Thyroid gland (tissue), 4 donors: Measurements from ENCODE around the gene ARHGAP28. TPM values are rescaled to one million over a fixed set of nuclear protein-coding genes. Genes with fewer than 3 reads are reported as not detected.

Experiments used
- DNase-seq, 2 donors: peaks; one replicate each; pipeline ENCODE4 v3.0.0-alpha.2; 2019
- H3K27ac ChIP-seq, 3 donors: fragments of 200-600 bp; sonication (generic); 1 replicate in 2 of 3; 2 replicates in 1 of 3; pipeline ENCODE4 v1.5.1; 2016 to 2019; ENCODE audit warnings: mild to moderate bottlenecking in 1 of 3, moderate library complexity in 1 of 3
- H3K27me3 ChIP-seq: fragments of 200-600 bp; sonication (generic); one replicate; pipeline ENCODE4 v1.5.1; 2019
- H3K36me3 ChIP-seq, 2 donors: fragments of 200-600 bp; sonication (generic); one replicate each; pipeline ENCODE4 v1.5.1; 2016 to 2019
- H3K4me1 ChIP-seq, 2 donors: fragments of 200-600 bp; sonication (generic); one replicate each; pipeline ENCODE4 v1.5.1; 2017 to 2019
- H3K4me3 ChIP-seq, 3 donors: fragments of 200-600 bp; sonication (generic); replicated peaks in 1 of 3; 1 replicate in 2 of 3; 2 replicates in 1 of 3; pipeline ENCODE4 v1.5.1; 2016; ENCODE audit warnings: mild to moderate bottlenecking in 1 of 3
- H3K9me3 ChIP-seq: fragments of 200-600 bp; sonication (generic); one replicate; pipeline ENCODE4 v1.5.1; 2017
- CTCF ChIP-seq, 6 experiments: fragments of 200-600 bp in 3 of 6; fragments of 450-650 bp in 3 of 6; sonication (generic) in 3 of 6; IDR thresholded peaks; one replicate each; pipeline ENCODE4 v1.5.1; 2016 to 2019; ENCODE audit warnings: antibody characterized with exemption in 6 of 6, mild to moderate bottlenecking in 2 of 6, inconsistent platforms in 1 of 6, moderate library complexity in 1 of 6
- POLR2A ChIP-seq, 2 donors: fragments of 450-650 bp; IDR thresholded peaks; one replicate each; pipeline ENCODE4 v1.6.1; 2017; ENCODE audit warnings: antibody characterized with exemption in 2 of 2, mild to moderate bottlenecking in 2 of 2, moderate library complexity in 1 of 2
- WGBS, 2 donors: methylation state at CpG; one replicate each; pipeline ENCODE4 v1.1.5; 2017; 5-methylcytosine and 5-hydroxymethylcytosine counted together
- intact Hi-C: fragments of 100-400 bp; cut with DNase I; formaldehyde crosslinking; loops from one replicate; pipeline ENCODE4 v1.15.1; 2023
- total RNA-seq, 4 donors: library from RNA; depleted of rRNA; stranded (reverse); fragments of >200 nt; gene quantifications; one replicate each; pipeline ENCODE4 v1.2.3, GENCODE V29; 2016

The ARHGAP28 gene
- total RNA-seq, 4 donors from 2014 or later = 2.8 to 26.5 (median 9.1) TPM

DNA sequence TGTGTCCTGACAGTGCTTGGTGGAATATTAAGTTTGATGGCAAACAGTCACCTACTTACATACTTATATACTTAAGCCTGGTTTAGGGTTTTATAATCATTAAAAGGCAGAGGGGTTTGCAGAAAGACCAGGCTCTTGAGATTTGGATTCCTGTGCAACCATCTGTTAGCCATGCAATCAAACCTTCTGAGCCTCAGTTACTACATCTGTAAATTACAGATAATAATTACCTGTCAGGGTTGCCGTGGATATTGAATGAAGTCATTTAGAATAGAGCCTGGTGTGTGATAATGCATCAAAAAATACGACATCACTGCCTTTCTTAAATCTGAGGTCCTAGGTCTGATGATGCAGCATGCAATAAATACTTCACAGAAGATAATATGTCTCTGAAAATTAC is 152.9 kb downstream of the ARHGAP28 start:
- Histone ChIP-seq H3K9me3 (no peaks in the 10 kb centered on the region), H3K4me3 (no peak overlapping the region), H3K27ac (no peak overlapping the region), H3K4me1 (no peaks in the 10 kb centered on the region), H3K27me3 (no peaks in the 10 kb centered on the region), H3K36me3 (no peaks in the 10 kb centered on the region)
- no peak for TF ChIP-seq POLR2A (IDR thresholded peaks at IDR 0.05)
- no peak for TF ChIP-seq CTCF (IDR thresholded peaks at IDR 0.05)
- intact Hi-C loops = loop anchor here (10.0 kb wide), 1 partner anchor 158 kb away; the partner anchor contains the start of gene ARHGAP28
- DNase-seq = no peak
- whole genome bisulfite sequencing, 2 donors = 91 to 98% methylated on average over 2 of the region's 2 CpGs

- peak in 1 of 2 donors; percentile 14 for DNase-seq
- Histone ChIP-seq H3K4me3 (no peak overlapping the region), H3K27ac (no peak overlapping the region), H3K27me3 (no peaks in the 10 kb centered on the region), H3K36me3 (peaks cover 0 to 2% of the 10 kb centered on the region in 2 donors), H3K4me1 (no peaks in the 10 kb centered on the region), H3K9me3 (no peaks in the 10 kb centered on the region)
- WGBS, 2 donors = 55 to 57% methylated on average over 8 of the region's 8 CpGs
- intact Hi-C loops = loop anchor here (5.0 to 10.0 kb wide), 2 partner anchors 160 to 343 kb away; partner anchors contain the start of gene ARHGAP28
- TF ChIP-seq CTCF (IDR thresholded peaks at IDR 0.05) = peak in 1 of 6 experiments; percentile 7
- TF ChIP-seq POLR2A (IDR thresholded peaks at IDR 0.05) = no peak
Measured at GRCh38 chr18:6885006-6885481, 155.5 kb downstream of the ARHGAP28 start.

DNA sequence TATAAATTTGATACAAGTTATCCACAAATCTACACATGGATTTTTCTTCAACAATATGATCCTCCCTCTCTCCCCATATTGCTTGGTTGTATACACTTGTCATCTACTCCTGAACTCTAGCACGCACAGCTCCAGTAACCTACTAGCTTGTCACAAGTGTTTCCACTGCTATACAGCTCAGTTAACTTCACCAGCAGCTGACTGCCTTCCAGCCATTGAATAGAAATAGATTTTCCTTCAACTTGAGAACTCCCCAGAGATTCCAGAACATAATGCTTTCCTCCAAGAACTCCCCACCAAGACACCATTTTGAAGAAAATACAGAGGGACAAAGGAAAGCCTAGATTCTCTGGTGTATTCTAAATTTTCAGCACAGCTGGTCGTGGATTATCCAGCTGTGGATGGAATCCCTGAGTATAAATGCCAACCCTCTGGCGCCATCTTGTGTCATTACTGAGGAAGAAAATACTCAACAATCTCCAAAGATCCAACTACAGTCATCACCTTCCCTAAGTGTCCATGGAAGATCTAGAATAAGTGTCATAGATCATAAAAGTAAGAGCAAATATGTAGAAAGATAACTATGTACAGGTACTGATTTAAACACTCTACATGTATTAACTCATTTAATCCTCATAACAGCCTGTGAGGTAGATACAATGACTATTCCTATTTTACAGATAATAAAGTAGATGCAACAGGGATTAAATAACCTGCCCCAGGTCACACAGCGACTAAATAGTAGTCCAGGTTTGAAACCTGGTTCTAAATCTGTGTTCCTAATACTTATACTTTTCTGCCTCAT is 156.7 kb downstream of the ARHGAP28 start:
- H3K27ac ChIP-seq = no peak overlapping the region
- intact Hi-C loops = loop anchor here (5.0 to 10.0 kb wide), 2 partner anchors 161 to 344 kb away; partner anchors contain the start of gene ARHGAP28
- DNase-seq = peak; percentile 36 to 47

DNA sequence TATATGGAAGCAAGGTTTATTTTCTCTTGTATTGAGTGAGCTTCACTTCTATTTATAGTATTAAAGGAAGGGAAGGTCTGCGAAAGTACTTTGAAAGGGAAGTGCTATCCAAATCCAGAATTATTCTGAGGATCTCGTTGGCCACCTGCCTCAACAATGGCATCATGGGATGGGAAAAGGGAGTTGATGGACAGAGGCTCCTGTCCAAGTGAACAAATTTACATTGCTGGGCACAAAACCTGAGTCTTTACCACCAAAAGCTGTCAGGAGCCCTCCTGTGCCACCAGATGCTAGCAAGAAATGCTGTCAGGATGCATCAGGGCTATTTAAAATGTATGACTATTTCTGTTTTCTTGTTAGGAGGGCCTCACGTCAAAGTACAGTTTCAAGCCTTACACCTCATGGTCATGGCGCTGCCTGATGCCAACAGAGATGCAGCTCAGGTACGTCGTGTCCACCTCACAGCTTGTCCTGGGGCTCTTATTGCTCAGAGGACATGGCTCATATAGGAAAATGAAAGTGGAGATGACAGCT is 157.3 kb downstream of the ARHGAP28 start:
- no peaks in the 10 kb centered on the region for H3K9me3 ChIP-seq
- intact Hi-C loops = loop anchor here (5.0 to 10.0 kb wide), 2 partner anchors 162 to 345 kb away; partner anchors contain the start of gene ARHGAP28
- TF ChIP-seq POLR2A (IDR thresholded peaks at IDR 0.05) = no peak
- no peak for TF ChIP-seq CTCF (IDR thresholded peaks at IDR 0.05)
- no peaks in the 10 kb centered on the region for H3K27me3 ChIP-seq
- WGBS, 2 donors = 75 to 79% methylated on average over 6 of the region's 6 CpGs
- H3K4me1 ChIP-seq = no peaks in the 10 kb centered on the region
- no peak overlapping the region for H3K4me3 ChIP-seq
- H3K27ac ChIP-seq = no peak overlapping the region
- peaks cover 0 to 6% of the 10 kb centered on the region in 2 donors for H3K36me3 ChIP-seq
- DNase-seq = no peak

More for the DNA sequence above, 156.7 kb downstream of the ARHGAP28 start:
- Histone ChIP-seq H3K36me3 (peaks cover 0 to 6% of the 10 kb centered on the region in 2 donors), H3K9me3 (no peaks in the 10 kb centered on the region), H3K4me3 (no peak overlapping the region), H3K27me3 (no peaks in the 10 kb centered on the region), H3K4me1 (no peaks in the 10 kb centered on the region)
- WGBS, 2 donors = 22 to 24% methylated on average over 4 of the region's 4 CpGs
- TF ChIP-seq POLR2A (IDR thresholded peaks at IDR 0.05) (no peak), CTCF (IDR thresholded peaks at IDR 0.05) (peak; percentile 38 to 86 (median 70))
